ENCODE data around the gene CISD2. TPM values are rescaled to one million over a fixed set of nuclear protein-coding genes. Genes with fewer than 3 reads are reported as not detected.
"Not testable (repeated sequence)": the region's sequence is repeated elsewhere in the genome, so short reads cannot be mapped to it uniquely, and the experiment has no call there.

CISD2 gene, protein sequence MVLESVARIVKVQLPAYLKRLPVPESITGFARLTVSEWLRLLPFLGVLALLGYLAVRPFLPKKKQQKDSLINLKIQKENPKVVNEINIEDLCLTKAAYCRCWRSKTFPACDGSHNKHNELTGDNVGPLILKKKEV
- total RNA-seq (10 to 100 TPM; 13.2 to 31.9 (median 26.8) TPM), polyA plus RNA-seq (10 to 100 TPM; 11.1 to 22.3 (median 21.7) TPM)
- long read RNA-seq, donor 1, full-length matches to known transcripts = 67 of 67 reads
- long read RNA-seq, donor 1, partial matches to known transcripts = 0 of 67 reads
- long read RNA-seq, donor 1, other reads (novel, unspliced or antisense) = 0 of 67 reads
- long read RNA-seq, donor 2, full-length matches to known transcripts = 63 of 63 reads
- long read RNA-seq, donor 2, partial matches to known transcripts = 0 of 63 reads
- long read RNA-seq, donor 2, other reads (novel, unspliced or antisense) = 0 of 63 reads

- Histone ChIP-seq H3K27me3 (replicated peaks in 1 of 7) (no peaks in the 10 kb centered on the region), H3K9me3 (no peaks in the 10 kb centered on the region), H3K4me3 (peak within 1 kb of the TSS; percentile 62 to 90 (median 74)), H3K4me1 (peaks cover 12 to 70% (median 41%) of the 10 kb centered on the region in 6 donors), H3K27ac (peak within 1 kb of the TSS; percentile 91 to 99 (median 98)), H3K36me3 (peaks cover 0 to 5% (median 0%) of the 10 kb centered on the region in 6 donors)
- TF ChIP-seq, protein P1, sequence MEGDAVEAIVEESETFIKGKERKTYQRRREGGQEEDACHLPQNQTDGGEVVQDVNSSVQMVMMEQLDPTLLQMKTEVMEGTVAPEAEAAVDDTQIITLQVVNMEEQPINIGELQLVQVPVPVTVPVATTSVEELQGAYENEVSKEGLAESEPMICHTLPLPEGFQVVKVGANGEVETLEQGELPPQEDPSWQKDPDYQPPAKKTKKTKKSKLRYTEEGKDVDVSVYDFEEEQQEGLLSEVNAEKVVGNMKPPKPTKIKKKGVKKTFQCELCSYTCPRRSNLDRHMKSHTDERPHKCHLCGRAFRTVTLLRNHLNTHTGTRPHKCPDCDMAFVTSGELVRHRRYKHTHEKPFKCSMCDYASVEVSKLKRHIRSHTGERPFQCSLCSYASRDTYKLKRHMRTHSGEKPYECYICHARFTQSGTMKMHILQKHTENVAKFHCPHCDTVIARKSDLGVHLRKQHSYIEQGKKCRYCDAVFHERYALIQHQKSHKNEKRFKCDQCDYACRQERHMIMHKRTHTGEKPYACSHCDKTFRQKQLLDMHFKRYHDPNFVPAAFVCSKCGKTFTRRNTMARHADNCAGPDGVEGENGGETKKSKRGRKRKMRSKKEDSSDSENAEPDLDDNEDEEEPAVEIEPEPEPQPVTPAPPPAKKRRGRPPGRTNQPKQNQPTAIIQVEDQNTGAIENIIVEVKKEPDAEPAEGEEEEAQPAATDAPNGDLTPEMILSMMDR (IDR thresholded peaks at IDR 0.05 in 8 of 11, conservative IDR thresholded peaks at IDR 0.05 in 3 of 11) = peak in 8 of 11 experiments; percentile 8 to 33 (median 18)
- peak; percentile 10 to 61 (median 43) for TF ChIP-seq POLR2A (IDR thresholded peaks at IDR 0.05)
- peak; percentile 91 to 97 (median 96) for TF ChIP-seq POLR2AphosphoS5 (IDR thresholded peaks at IDR 0.05)
- peak; percentile 99 for DNase-seq
- 0% methylated on average over 15 to 71 of the region's 71 CpGs for WGBS, 5 donors
- intact Hi-C loops (cut with DNase I; ENCODE audit: low total_unique reads) = loop anchor here (5.0 kb wide), 1 partner anchor 42 kb away; the partner anchor contains the start of gene UBE2D3
Measured at GRCh38 chr4:102868781-102869568, at the start of gene CISD2. Gene CISD2 (plus strand): TSS chr4:102868992. CDS start chr4:102869085, 93 bp downstream.

- WGBS, 5 donors = 80 to 93% (median 89%) methylated on average over 10 of the region's 10 CpGs
- peaks cover 79 to 100% (median 100%) of the 10 kb centered on the region in 6 donors for H3K4me1 ChIP-seq
- not testable (repeated sequence) for DNase-seq; H3K9me3 ChIP-seq; H3K27me3 ChIP-seq (replicated peaks in 1 of 7)
- intact Hi-C loops (cut with DNase I; ENCODE audit: low total_unique reads) = loop anchor here (10.0 kb wide), 1 partner anchor 54 kb away; the partner anchor contains the start of gene MANBA
- peaks cover 0 to 78% (median 3%) of the 10 kb centered on the region in 6 donors for H3K36me3 ChIP-seq
- H3K4me3 ChIP-seq = peak overlapping the region in 1 of 8 donors; percentile 30
- H3K27ac ChIP-seq = peak overlapping the region in 5 of 8 donors; percentile 10 to 45 (median 33)
Measured at GRCh38 chr4:102819100-102819499, 49.7 kb upstream of the CISD2 start.

- peak overlapping the region in 6 of 8 donors; percentile 5 to 45 (median 26) for H3K27ac ChIP-seq
- peaks cover 0 to 75% (median 0%) of the 10 kb centered on the region in 6 donors for H3K36me3 ChIP-seq
- no peaks in the 10 kb centered on the region for H3K27me3 ChIP-seq (replicated peaks in 1 of 7)
- no peak for DNase-seq
- no peak for TF ChIP-seq POLR2A (IDR thresholded peaks at IDR 0.05)
- H3K4me1 ChIP-seq = peaks cover 78 to 100% (median 100%) of the 10 kb centered on the region in 6 donors
- H3K9me3 ChIP-seq = no peaks in the 10 kb centered on the region
- WGBS, 5 donors = 54 to 68% (median 65%) methylated on average over 8 of the region's 8 CpGs
- peak overlapping the region in 2 of 8 donors; percentile 4 to 30 for H3K4me3 ChIP-seq
- intact Hi-C loops (cut with DNase I; ENCODE audit: low total_unique reads) = loop anchor here (10.0 kb wide), 1 partner anchor 55 kb away; the partner anchor contains the start of gene MANBA
Measured at GRCh38 chr4:102819588-102820365, 49.0 kb upstream of the CISD2 start.

DNA sequence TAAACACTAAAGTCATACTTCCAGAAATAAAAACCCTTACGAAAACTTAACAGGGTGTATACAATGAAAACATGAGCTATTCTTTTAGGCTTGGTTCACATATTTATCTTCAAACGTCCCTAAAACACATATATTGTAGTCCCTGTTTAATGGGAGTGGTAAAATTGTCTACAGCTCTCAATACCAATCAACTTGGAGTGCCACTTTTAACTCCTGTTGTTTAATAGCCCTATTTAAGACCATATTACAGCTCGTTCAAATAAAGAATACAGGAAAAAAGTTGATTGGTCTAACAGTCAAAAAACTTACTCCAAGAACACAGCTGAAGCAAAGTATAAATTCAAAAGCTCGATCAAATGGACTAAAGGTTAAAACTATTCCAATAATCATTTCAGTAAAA, 45.3 kb upstream of the CISD2 start:
- H3K4me1 ChIP-seq = peaks cover 54 to 72% (median 67%) of the 10 kb centered on the region in 6 donors
- WGBS, 5 donors = 27 to 41% (median 36%) methylated on average over 4 of the region's 4 CpGs
- intact Hi-C loops (cut with DNase I; ENCODE audit: low total_unique reads) = no loop called here

More for the DNA sequence above, 45.3 kb upstream of the CISD2 start:
- no peak for TF ChIP-seq POLR2AphosphoS5 (IDR thresholded peaks at IDR 0.05)
- no peak for TF ChIP-seq POLR2A (IDR thresholded peaks at IDR 0.05)
- TF ChIP-seq, protein P1 (IDR thresholded peaks at IDR 0.05 in 8 of 11, conservative IDR thresholded peaks at IDR 0.05 in 3 of 11) = no peak
- Histone ChIP-seq H3K36me3 (peaks cover 0 to 47% (median 0%) of the 10 kb centered on the region in 6 donors), H3K27me3 (replicated peaks in 1 of 7) (no peaks in the 10 kb centered on the region), H3K9me3 (no peaks in the 10 kb centered on the region), H3K4me3 (peak overlapping the region in 6 of 8 donors; percentile 13 to 93 (median 84)), H3K27ac (peak overlapping the region in 5 of 8 donors; percentile 67 to 100 (median 100))
- DNase-seq = no peak

Measured in spleen (tissue), 13 donors.